Measurements from ENCODE around the gene SRSF4.

SRSF4 gene

DNA sequence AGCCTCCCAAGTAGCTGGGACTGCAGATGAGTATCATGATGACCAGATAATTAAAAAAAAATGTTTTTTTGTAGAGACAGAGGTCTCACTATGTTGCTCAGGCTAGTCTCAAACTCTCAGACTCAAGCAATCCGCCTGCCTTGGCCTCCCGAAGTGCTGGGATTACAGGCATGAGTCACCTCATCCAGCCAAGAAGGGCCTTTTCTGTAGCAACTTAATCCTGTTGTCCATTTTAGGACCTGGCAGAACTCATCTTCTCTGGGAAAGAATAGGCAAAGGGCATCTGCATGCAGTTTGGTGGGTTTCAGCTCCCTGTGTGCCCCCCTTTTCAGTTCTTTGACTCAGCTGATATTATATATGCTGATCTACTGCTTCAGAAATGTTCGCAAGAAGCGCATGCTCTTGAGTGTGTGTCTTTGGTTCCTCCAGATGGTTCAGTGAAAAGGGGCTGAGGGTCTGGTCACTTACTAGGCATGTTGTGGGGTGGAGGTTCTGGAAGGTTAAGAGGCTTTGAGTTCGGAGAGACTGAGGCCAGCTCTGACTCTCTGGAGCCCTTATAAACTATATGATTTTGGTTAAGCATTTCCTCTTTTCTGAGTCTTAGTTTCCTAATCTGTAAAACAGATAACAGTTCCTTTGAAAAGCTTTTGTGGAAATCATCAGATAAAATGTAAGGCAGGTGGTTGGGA lies 19.4 kb upstream of the SRSF4 start:
- no peak for DNase-seq

DNA sequence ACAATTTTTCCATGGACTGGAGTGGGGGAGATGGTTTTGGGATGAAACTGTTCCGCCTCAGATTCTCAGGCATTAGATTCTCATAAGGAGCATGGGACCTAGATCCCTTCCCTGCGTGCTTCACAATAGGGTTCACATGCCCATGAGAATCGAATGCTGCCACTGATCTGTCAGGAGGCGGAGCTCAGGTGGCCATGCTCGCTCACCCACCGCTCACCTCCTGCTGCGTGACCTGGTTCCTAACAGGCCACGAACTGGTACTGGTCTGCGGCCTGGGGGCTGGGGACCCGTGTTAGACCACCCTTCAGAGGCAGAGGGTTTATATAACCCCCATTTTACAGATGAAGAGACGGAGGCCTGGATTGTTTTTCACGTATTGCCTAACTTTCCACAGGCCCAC lies 16.3 kb upstream of the SRSF4 start:
- DNase-seq: no peak

DNA sequence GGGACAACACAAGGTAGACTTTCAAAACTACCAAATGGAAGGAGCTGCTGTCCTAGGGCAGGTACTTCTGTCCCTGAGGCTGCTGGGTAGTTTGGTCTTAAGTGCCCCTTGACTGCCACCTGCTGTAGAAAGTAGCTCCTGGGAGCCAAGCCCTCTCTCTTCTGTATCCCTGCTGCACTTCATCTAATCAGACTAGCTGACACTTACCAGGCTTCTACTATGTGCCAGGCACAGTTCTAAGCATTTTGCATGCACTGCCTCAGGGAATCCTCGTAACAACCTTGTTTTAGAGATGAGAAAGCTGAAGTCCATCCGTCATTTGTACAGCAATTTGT lies 15.9 kb upstream of the SRSF4 start:
- DNase-seq: peak; percentile 27 to 35

DNA sequence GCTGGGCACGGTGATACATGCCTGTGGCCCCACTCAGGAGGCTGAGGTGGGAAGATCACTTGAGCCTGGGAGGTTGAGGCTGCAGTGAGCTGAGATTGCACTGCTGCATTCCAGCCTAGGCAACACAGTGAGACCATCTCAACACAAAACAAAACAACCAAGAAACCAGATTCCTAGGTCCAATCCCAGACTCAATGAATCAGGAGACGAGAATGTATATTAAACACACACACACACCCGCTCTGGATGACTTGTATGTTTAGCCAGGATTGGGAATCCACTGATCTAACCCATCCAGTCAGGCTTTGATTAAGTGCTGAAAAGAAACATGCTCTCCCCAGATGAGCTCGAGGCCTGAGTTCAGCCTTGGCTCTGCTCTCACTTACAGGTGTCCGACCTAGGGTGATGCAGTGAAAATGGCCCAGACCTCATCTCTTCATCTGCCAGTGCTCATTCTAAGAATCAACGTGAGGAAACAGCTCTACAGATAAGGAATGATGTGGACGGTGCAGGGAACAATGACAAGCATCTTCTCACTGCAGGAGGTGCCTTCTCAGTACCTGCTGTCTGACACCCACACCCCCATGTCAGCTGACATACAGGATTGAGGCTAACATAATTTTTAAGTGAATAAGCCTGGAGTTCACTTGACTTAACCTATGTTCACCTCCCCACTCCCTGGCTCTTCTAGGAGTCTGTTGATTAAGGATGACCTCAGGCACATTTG lies 15.3 kb upstream of the SRSF4 start:
- no peak for DNase-seq

DNA sequence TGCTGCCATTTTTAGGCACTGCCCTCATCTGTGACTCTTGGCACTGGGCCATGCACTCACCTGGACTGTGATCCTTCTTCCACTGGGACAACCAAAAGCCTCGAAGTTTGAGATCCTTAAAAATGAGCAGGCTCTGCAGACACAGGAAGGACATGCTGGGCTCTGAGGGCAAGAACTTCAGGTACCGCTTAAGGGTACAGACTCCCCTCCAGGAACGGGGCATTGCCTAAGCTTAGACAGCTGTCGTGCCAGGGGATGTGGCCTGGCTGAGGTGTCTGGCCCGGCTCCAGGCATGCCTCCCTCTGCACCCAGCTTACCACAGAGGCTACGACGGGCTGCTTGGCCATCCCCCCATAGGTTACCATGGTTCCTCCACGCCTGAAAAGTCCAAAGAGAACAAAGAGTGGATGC lies 14.2 kb upstream of the SRSF4 start:
- no peak for DNase-seq

DNA sequence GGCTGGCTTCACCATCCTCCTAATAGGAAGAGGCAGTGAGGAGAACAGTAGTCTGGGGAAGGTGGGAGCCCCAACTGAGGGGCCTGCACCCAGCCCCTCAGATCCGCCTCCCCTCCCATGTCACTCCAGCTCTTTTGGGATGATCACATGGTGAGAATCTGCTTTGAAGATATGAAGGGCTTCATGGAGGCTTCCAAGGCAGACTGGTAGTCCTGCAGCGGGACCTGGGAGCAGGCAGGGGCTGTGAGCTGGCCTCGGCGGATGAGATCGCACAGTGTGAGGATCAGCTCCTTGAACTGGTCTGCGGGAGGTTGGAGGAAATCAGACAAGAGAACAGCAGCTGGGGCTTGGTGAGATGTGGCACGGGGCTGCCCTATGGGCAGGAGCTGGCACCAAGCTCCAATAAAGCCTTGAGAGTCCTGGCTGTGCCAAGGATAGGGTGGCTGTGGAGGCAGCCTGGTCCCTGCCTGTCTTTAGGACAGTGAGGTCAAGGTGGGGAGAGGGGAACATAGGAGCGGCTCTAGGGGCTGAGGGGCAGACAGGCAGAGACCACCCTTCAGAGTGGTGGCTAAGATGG lies 12.3 kb upstream of the SRSF4 start:
- DNase-seq: no peak

DNA sequence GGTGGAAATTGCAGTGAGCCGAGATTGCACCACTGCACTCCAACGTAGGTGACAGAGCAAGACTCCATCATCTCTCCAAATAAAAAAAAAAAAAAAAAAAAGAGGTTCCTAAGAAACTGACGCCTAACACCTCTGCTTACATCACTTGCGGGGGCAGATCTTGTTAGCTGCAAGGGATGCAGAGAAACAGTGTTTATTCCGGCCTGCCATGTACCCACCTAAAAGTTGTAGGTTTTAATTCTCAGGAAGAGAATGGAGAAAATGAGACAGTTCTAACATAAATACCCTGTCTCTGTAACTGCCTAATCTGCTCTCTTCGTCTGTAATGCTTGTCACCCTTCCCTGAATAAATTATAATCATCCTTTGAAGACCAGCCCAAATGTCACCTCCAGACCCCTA lies 9.0 kb upstream of the SRSF4 start:
- no peak for DNase-seq

DNA sequence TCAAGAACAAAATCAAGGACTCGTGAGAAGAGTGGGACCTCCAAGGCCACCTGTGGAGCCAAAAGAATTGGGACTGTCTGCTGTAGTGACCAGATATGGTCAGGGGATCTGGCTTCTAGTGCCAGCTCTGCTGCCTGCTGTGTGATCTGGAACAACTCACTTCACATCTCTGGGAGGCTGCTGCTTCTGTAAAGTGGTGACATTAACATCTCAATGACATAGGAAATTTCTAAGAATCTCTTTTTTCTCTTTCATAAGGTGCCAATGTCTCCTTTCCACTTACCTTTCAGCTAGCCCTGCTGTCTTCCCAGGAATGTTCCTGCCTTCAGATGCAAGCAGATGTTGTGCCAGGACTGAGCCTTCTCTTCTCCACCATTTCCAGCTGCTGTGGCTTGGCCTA lies 5.0 kb upstream of the SRSF4 start:
- no peak for DNase-seq

DNA sequence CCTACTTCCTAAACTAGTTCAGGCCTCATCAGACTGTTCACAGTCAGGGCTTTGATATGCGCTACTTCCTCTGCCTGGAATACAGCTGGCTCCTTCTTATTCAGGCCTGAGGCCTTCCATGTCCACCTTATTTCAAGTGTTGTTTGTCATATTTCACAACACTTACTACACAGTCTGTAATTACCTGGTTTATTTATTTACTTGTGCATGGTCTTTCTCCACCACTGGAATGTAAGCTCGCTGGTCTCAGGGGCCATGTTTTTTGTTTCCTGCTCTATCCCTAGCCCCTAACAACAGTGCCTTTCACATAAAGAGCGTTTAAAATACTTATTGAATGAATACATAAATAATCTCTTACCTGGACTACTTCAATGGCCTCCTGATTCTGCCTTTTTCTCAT lies 4.6 kb upstream of the SRSF4 start:
- no peak for DNase-seq

DNA sequence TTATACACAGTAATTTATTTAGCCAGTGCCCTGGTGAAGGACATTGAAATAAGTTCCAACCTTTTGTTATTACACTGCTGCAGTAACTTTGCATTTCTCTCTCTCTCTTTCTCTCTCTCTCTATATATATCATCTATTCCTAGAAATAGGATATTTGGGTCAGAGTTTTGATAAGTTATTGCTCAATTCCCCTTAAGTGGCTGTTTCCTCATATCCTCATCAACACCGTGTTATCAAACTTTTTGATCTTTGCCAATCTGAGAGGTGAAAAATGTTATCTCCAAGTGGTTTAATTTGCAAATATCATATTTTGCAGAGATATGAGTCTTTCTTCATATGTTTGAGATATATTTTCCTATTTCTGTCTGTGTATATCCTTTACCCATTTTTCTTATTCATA lies 1.6 kb upstream of the SRSF4 start:
- DNase-seq: no peak

DNA sequence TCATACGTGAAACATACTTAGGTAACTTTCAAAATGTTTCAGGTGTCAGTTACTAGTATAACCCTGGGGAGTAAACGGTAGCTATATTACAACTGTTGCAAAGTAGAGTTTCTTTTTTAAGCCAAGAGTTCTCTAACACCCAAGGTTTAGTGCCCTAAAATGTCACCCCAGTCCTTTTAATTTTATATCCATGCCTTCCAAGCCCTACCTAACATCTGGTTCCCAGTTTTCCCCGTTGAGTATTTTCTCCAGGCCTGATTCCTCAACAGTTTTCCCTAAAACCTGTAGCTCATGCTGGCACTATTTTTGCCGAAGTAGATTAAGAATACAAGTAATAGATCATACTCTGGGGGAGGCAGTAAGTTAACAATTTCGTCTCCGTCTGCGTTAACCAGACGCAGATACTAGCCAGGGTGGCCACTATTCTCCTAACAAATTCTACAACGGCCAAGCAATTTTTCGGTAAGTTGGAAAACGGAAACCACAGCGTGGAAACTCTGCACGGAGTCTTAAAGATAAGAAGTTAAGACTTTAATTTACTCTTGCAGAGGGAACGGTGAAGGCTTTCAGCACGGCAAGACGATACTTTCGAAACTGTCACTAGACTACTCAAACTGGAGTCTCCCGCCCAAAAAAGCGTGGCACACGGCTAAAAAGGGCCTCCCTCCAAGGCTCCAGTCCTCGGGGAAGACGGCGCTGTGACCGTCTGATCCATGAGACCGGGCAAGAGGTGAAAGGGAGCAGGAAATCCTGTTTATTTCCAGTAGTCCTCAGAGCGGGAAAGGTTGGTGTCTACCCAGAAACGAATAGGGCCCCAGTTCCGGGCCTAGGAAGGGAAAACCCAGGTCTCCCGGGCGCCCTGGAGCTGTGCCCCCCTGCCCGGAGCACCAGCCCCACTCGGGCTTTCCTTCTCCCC lies 945 bp downstream of the SRSF4 start:
- no peak for DNase-seq

DNA sequence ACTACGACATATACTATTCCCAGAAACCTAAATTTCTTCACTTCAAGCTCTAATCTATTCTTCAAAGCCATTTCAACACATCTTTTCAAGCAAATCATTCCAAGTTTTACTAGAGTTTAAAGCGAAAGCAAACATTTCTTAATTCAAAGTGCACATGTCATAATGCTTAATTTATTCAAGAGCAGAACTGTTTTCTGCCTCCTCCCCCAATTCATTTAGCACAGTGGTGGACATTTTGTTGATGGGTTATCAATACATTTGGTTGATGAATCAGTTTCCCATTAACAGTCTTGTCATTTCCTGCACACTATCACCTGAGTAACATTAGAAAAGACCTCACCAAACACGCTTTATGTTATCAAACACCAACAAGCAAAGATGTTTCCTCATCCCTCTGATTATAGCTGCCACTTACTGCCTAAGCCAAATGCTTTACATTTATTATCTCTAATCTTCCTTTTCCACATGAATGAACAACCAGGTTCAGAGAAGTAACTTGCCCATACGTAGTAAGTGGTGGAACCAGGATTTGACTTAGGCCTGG lies 2.0 kb downstream of the SRSF4 start:
- no peak for DNase-seq

DNA sequence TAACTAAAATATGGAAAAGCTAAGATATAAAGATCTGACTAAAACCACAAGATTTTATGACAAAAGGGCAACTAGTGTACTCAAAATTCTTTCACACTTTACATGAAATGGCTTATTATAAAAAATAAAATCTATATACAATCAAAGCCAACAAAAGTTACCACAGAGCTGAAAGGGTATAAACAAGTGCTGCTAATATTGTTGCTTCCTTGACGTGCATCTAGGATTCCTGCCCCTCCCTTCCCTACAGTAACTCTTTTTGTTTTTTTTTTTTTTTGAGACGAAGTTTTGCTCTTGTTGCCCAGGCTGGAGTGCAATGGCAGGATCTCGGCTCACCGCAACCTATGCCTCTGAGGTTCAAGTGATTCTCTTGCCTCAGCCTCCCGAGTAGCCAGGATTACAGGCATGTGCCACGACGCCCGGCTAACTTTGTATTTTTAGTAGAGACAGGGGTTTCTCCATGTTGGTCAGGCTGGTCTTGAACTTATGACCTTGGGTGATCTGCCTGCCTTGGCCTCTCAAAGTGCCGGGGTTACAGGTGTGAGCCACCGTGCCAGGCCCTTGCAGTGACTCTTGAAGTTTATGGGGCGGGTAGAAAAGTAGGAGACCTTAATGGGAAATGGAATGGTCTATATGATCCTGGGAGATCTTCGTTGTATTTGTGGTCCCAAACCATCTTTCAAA lies 4.5 kb downstream of the SRSF4 start:
- DNase-seq: no peak

DNA sequence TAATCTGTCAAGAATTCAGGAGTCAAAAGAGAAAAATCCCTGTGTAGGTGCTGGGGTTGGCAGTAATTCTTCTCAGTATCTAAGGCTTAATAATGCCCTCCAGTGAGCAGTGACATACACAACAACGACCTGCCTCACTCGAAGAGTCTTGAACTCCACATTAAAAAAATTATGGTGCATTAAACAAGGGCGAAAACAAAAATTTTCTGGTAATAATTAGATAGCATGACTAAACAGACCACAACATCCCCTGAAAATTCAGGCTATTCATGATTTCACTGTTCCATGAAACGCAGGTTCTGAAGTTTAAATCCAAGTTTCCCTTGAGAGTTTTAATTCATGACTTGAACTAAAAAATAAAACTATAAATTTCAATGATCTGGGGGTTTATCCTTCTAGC lies 5.1 kb downstream of the SRSF4 start:
- DNase-seq: no peak

DNA sequence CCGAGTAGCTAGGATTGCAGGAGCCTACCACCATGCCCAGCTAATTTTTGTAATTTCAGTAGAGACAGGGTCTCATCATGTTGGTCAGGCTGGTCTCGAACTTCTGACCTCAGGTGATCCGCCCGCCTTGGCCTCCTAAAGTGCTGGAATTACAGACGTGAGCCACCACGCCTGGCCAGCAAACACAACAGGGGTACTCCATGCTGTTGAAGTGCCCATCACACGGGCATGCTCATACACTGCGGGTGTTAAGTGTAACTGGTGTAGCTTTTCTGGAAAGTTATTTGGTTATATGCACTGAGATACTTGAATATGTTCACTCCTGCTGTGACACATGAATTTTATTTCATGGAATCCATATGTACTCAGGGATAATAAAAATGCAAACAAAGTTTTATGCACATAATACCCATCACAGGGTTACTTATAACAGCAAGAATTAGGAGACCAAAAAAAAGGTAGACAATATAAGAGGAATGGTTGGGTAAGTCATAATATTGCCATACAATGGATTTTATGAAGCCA lies 9.2 kb downstream of the SRSF4 start:
- DNase-seq: no peak

DNA sequence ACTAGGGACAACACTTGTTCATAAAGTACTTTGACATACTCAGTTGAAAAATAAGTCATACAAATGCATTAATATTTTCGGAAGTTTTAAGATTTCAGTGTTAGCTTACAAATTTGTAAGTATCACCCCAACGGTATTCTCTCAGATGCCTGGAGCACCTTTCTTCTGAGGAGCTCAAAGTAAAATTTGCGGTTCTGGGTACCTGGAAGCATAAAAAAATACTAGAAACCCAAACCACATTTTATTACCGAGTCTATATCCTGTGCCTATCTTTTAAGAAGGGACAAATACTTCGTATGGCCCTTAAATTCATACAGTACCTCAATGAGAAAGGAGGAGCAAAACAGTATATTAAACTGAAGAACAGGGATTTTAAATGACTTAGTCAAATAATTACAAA lies 10.2 kb downstream of the SRSF4 start:
- DNase-seq: no peak

DNA sequence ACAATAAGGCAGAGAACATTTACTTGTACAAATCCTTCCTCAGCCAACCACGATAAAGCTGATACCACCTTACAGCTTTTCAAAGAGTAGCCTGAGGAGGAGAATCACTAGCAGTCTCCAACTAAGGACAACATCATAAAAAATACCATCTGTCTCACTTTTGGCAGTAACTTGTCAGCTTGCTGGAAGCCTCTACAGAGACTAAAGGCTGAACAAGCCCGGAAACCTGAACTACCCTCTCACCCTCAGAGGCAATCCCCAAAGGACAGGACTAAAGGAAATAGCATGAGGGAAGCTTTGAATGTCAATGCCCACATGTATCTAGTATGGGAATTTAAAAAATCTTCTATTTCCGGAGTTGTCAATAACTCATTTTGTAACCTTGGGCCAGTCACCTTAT lies 10.6 kb downstream of the SRSF4 start:
- DNase-seq: no peak

DNA sequence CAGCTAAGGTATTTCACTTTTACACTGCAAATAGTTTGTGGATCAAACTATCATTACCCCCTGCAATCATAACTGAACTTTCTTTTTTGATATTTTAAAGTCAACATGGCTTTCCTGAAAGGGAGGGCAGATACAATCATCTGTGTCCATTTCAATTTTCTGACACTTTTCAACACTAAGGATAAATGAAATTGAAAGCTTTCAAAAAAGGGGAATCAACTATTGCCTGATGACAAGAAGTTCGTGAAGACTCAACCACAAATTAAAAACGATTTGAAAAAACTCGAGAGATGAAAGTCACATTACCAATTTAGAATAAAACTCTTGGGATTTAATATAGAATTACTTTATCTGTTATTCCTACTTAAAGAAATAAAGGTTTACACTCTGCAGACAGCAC lies 11.7 kb downstream of the SRSF4 start:
- DNase-seq: no peak

DNA sequence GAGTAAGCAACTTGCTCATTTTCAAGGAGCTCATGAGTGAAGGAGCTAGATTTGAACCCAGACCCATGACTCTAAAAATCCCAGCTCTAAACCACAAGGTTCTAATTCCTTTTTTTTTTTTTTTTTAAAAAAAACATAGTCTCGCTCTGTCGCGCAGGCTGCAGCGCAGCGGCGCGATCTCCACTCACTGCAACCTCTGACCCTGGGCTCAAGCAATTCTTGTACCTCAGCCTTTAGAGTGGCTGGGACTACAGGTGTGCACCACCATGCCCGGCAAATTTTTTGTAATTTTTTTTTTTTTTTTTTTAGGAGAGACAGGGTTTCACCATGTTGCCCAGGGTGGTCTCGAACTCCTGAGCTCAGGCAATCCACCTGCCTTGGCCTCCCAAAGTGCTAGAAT lies 13.8 kb downstream of the SRSF4 start:
- peak in 1 of 2 experiments; percentile 3 for DNase-seq

DNA sequence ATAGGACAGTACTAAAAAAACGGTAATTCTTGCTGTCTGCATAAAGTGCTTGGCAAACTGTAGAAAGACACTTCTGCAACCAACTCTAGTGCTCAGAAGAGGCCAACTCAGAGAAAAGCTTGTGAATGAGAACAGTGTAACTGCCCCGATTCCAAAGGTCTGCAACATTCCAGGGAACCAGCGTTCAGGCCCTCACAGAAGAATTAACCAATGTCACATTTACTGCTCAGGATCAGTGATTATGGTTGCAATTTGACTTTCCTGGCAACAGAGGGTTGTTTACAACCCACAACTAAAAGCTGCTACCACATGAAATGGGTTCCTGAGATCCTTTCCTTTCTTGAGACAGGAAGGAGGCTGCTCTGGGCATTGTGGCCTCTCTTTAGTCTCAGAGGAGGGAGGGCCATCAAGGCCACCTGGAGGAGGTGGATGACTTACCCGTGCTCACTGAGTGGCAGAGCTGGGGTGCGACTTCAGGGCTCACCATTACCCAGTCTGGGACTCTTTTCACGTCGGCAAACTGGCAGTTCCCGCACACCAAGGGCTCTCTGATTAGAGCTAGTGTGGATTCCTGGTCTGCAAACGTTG lies 15.3 kb downstream of the SRSF4 start:
- peak; percentile 17 for DNase-seq

DNA sequence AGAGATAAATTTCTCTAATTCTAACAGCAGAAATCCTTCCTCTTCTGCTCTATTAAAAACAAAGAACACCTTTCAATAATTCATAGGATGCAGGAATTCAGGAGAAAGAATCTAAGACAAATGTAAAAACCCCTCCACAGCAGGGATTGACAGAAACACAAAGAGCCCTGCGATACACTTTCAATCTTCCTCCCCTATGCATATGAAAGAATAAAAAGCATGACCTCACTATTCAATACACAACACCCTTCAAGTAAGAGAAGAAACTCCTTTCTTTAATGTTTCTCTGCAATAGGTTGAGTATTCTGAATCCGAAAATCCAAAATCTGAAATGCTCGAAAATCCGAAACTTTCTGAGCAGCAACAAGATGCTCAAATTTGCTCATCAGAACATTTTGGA lies 17.1 kb downstream of the SRSF4 start:
- DNase-seq: no peak

Data from activated T-cell treated with anti-CD3 and anti-CD28 coated beads, Interleukin-2, amount 50 U/mL, for 48 hours (primary cell).